LNCAP (cell line): ENCODE results near the gene SLC35B1.

Experiments
- TF ChIP-seq, protein P1 (sequence below): fragments of 450-650 bp; IDR thresholded peaks from 2 replicates; pipeline ENCODE4 v1.5.1; 2017; ENCODE audit warnings: mild to moderate bottlenecking

The SLC35B1 gene

DNA sequence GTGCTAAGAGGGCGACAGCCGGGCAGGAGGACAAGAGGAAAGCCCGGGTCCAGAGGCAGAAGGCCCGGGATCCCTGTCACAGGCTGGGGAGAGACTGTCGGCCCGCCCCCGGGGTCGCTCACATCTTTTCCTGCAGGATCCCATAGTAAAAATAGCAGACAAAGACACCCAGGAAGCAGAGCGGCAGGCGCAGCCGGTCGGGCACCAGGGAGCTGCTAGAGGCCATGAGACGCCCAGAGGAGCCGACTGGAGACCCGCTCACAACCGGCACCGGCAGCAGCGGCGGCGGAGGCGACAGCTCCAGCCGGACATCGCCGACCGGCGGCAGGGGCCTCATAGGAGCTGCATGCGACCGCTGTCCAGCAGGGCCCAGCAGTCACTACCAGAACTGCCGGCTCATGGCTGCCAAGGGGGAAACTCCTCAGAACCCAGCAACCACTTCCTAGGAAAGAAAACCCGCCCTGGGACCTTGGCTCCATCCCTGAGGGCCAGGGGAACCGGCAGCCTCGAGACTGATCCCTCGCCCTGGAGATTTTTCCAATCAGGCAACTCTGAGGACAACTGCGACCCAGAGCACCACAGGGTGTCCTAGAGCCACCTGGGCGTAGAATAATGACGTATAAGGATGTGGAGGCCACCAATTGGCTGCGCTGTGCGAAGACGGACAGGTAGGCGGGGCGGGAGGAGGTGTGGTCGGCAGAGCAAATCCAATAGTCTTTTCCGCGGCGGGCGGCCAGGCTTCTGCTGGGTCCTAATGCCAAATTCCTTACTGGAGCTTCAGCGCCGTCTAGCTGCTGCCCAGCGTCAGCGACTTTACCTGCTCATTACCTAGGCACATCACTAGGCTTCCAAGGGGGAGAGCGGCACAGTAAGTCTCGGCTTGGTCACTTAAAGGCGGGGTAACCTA is at the start of gene SLC35B1:
TSS of gene SLC35B1 (minus strand) at position 357 of the 907 bp plus-strand sequence. CDS start at position 226, 131 bp downstream.
- TF ChIP-seq, protein P1, sequence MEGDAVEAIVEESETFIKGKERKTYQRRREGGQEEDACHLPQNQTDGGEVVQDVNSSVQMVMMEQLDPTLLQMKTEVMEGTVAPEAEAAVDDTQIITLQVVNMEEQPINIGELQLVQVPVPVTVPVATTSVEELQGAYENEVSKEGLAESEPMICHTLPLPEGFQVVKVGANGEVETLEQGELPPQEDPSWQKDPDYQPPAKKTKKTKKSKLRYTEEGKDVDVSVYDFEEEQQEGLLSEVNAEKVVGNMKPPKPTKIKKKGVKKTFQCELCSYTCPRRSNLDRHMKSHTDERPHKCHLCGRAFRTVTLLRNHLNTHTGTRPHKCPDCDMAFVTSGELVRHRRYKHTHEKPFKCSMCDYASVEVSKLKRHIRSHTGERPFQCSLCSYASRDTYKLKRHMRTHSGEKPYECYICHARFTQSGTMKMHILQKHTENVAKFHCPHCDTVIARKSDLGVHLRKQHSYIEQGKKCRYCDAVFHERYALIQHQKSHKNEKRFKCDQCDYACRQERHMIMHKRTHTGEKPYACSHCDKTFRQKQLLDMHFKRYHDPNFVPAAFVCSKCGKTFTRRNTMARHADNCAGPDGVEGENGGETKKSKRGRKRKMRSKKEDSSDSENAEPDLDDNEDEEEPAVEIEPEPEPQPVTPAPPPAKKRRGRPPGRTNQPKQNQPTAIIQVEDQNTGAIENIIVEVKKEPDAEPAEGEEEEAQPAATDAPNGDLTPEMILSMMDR: peak; percentile 95

GRCh38 chr17:49757151-49757777 is 49.5 kb upstream of the SLC35B1 start:
- TF ChIP-seq, protein P1: no peak

DNA sequence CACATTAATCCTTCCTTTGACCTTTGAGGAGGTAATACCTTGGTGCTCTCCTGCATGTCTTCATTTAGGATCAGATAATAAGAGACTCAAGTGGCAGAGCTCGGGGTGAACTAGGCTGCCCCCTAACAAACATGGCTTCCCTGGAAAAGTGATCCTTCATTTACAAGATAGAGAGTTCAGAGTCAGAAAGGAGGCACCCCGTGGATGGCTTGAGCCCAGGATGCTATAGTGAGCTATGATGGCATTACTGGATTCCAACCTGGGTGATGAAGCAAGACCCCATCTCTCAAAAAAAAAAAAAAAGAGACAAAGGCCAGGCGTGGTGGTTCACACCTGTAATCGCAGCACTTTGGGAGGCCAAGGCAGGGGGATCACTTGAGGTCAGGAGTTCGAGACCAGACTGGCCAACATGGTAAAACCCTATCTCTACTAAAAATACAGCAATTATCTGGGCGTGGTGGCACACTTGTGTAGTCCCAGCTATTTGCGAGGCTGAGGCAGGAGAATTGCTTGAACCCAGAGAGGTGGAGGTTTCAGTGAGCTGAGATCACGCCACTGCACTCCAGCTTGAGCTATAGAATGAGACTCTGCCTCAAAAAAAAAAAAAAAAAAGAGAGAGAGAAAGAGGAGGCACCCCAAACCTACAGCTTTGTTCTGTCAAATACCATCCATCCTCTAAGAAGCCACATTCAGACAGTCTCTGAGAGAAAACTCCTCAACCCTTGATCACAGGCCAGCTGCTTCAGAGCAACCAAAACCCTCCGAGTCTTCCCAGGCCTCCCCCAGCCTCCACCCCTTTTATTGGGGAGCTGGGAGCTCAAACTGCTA is 48.8 kb upstream of the SLC35B1 start:
- TF ChIP-seq, protein P1: no peak

- TF ChIP-seq, protein P1: no peak
These were observed 48.0 kb upstream of the SLC35B1 start for GRCh38 chr17:49755663-49756283.

DNA sequence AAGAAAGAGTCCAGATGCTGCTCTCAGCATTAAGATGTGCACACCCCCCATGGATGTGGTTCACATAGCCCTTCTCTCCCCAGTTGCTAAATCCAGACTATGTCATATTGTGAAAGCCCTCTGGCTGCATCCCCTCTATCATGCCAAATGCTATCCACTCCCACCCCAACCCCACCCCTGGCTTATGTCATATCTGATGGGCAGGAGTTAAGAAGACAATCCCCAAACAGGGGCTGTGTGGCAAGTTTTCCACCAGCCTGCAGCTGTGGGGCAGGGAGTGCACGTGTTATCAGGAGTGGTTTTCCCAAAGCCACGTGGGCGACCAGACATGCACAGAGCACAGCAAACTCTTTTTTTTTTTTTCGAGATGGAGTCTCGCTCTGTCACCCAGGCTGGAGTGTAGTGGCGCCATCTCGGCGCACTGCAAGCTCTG is 46.2 kb upstream of the SLC35B1 start:
- TF ChIP-seq, protein P1: no peak

GRCh38 chr17:49752508-49752907 is 44.7 kb upstream of the SLC35B1 start:
- TF ChIP-seq, protein P1: no peak

- TF ChIP-seq, protein P1: no peak
These were observed 42.0 kb upstream of the SLC35B1 start for GRCh38 chr17:49749730-49750129.
